ENCODE data around the gene AACS.

DNA sequence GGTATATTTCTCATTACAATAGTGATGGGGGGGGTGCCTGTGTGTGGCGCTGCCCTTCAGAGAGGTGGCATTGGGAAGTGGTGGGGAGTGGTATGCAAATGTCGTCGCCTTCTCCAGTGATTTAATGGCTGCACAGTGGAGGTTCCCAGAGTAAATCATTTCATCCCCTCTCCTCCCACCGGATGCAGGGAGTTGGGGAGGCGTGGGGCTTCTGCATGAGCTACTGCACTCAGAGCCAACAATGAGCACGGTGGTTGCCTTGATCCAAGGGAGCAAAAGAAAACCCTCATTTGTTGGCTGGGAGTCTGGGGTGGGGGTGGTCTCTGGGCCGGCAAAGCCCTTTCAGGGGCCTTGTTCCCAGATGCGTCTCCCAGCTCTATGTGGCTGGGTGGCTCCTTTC lies 124.3 kb downstream of the AACS start:
- TF ChIP-seq, protein P1, sequence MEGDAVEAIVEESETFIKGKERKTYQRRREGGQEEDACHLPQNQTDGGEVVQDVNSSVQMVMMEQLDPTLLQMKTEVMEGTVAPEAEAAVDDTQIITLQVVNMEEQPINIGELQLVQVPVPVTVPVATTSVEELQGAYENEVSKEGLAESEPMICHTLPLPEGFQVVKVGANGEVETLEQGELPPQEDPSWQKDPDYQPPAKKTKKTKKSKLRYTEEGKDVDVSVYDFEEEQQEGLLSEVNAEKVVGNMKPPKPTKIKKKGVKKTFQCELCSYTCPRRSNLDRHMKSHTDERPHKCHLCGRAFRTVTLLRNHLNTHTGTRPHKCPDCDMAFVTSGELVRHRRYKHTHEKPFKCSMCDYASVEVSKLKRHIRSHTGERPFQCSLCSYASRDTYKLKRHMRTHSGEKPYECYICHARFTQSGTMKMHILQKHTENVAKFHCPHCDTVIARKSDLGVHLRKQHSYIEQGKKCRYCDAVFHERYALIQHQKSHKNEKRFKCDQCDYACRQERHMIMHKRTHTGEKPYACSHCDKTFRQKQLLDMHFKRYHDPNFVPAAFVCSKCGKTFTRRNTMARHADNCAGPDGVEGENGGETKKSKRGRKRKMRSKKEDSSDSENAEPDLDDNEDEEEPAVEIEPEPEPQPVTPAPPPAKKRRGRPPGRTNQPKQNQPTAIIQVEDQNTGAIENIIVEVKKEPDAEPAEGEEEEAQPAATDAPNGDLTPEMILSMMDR (IDR thresholded peaks at IDR 0.05; ENCODE audit: poor library complexity, severe bottlenecking): no peak
- no peak for TF ChIP-seq TAF1 (IDR thresholded peaks at IDR 0.05; ENCODE audit: low read depth)
- TF ChIP-seq, protein P2, sequence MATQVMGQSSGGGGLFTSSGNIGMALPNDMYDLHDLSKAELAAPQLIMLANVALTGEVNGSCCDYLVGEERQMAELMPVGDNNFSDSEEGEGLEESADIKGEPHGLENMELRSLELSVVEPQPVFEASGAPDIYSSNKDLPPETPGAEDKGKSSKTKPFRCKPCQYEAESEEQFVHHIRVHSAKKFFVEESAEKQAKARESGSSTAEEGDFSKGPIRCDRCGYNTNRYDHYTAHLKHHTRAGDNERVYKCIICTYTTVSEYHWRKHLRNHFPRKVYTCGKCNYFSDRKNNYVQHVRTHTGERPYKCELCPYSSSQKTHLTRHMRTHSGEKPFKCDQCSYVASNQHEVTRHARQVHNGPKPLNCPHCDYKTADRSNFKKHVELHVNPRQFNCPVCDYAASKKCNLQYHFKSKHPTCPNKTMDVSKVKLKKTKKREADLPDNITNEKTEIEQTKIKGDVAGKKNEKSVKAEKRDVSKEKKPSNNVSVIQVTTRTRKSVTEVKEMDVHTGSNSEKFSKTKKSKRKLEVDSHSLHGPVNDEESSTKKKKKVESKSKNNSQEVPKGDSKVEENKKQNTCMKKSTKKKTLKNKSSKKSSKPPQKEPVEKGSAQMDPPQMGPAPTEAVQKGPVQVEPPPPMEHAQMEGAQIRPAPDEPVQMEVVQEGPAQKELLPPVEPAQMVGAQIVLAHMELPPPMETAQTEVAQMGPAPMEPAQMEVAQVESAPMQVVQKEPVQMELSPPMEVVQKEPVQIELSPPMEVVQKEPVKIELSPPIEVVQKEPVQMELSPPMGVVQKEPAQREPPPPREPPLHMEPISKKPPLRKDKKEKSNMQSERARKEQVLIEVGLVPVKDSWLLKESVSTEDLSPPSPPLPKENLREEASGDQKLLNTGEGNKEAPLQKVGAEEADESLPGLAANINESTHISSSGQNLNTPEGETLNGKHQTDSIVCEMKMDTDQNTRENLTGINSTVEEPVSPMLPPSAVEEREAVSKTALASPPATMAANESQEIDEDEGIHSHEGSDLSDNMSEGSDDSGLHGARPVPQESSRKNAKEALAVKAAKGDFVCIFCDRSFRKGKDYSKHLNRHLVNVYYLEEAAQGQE (IDR thresholded peaks at IDR 0.05; ENCODE audit: borderline replicate concordance): no peak
- TF ChIP-seq EZH2 (IDR thresholded peaks at IDR 0.05; ENCODE audit: borderline replicate concordance, insufficient read depth, low read length, poor library complexity, severe bottlenecking): no peak
- TF ChIP-seq RAD21 (conservative IDR thresholded peaks at IDR 0.05): no peak
- TF ChIP-seq POLR2AphosphoS5 (IDR thresholded peaks at IDR 0.05): no peak
